Ishikawa (cell line): ENCODE results near the gene AKT1.

Experiments used
- CEBPB ChIP-seq: IDR thresholded peaks from 2 replicates; pipeline ENCODE4 v1.6.1; 2012
- CREB1 ChIP-seq: IDR thresholded peaks from 2 replicates; pipeline ENCODE4 v1.6.1; 2012; ENCODE audit warnings: low read depth
- EGR1 ChIP-seq: IDR thresholded peaks from 2 replicates; pipeline ENCODE4 v1.6.1; 2012
- EP300 ChIP-seq: IDR thresholded peaks from 2 replicates; pipeline ENCODE4 v1.6.1; 2012; ENCODE audit warnings: borderline replicate concordance
- FOXM1 ChIP-seq: IDR thresholded peaks from 2 replicates; pipeline ENCODE4 v1.6.1; 2012; ENCODE audit warnings: low read depth, borderline replicate concordance
- MAX ChIP-seq: IDR thresholded peaks from 2 replicates; pipeline ENCODE4 v1.6.1; 2012
- NFIC ChIP-seq: IDR thresholded peaks from 2 replicates; pipeline ENCODE4 v1.6.1; 2012
- RAD21 ChIP-seq: IDR thresholded peaks from 2 replicates; pipeline ENCODE4 v1.6.1; 2012; ENCODE audit warnings: low read depth
- TAF1 ChIP-seq: IDR thresholded peaks from 2 replicates; pipeline ENCODE4 v1.6.1; 2012; ENCODE audit warnings: low read depth, mild to moderate bottlenecking
- TCF12 ChIP-seq: IDR thresholded peaks from 2 replicates; pipeline ENCODE4 v1.6.1; 2012; ENCODE audit warnings: low read depth
- TEAD4 ChIP-seq: IDR thresholded peaks from 2 replicates; pipeline ENCODE4 v1.6.1; 2012
- USF1 ChIP-seq: IDR thresholded peaks from 2 replicates; pipeline ENCODE4 v1.6.1; 2012
- YY1 ChIP-seq: IDR thresholded peaks from 2 replicates; pipeline ENCODE4 v1.6.1; 2012; ENCODE audit warnings: low read depth
- ZBTB7A ChIP-seq: IDR thresholded peaks from 2 replicates; pipeline ENCODE4 v1.6.1; 2012; ENCODE audit warnings: low read depth
- TF ChIP-seq, protein P1 (sequence below): IDR thresholded peaks from 2 replicates; pipeline ENCODE4 v1.6.1; 2012; ENCODE audit warnings: low read depth, mild to moderate bottlenecking

AKT1 gene

DNA sequence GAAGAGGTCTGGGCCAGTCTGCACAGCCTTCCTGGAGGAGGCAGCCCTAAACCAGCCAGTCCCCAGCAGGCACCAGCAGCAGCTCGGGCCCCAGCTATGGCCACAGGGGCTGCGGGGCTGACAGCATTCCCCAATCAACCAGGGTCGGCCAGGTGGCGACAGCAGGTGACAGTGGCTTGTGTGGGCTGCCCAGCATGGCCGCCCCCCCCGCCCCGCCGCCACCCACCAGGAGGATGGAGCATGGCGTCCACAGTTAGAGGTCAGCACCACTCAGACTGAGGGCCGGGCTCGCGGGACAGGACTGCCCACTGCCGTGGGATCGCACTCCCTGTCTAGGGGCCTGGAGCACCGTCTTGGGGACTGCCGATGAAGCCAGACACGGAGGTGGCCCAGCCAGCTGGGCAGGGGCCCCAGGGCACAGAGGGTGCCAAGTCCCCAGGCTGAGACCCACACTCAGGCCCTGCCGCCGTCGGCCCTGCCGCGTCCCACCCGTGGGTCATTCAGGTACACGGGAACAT lies 15.0 kb downstream of the AKT1 start:
- TF ChIP-seq CREB1, result no peak
- TF ChIP-seq CEBPB, result no peak
- no peak for TF ChIP-seq EP300

GRCh38 chr14:104779776-104780512 lies 15.6 kb downstream of the AKT1 start:
- no peak for TF ChIP-seq MAX
- TF ChIP-seq RAD21, result no peak
- TF ChIP-seq ZBTB7A, result no peak
- no peak for TF ChIP-seq YY1
- TF ChIP-seq FOXM1, result no peak
- no peak for TF ChIP-seq CEBPB
- TF ChIP-seq TCF12, result no peak
- no peak for TF ChIP-seq NFIC
- TF ChIP-seq, protein P1, sequence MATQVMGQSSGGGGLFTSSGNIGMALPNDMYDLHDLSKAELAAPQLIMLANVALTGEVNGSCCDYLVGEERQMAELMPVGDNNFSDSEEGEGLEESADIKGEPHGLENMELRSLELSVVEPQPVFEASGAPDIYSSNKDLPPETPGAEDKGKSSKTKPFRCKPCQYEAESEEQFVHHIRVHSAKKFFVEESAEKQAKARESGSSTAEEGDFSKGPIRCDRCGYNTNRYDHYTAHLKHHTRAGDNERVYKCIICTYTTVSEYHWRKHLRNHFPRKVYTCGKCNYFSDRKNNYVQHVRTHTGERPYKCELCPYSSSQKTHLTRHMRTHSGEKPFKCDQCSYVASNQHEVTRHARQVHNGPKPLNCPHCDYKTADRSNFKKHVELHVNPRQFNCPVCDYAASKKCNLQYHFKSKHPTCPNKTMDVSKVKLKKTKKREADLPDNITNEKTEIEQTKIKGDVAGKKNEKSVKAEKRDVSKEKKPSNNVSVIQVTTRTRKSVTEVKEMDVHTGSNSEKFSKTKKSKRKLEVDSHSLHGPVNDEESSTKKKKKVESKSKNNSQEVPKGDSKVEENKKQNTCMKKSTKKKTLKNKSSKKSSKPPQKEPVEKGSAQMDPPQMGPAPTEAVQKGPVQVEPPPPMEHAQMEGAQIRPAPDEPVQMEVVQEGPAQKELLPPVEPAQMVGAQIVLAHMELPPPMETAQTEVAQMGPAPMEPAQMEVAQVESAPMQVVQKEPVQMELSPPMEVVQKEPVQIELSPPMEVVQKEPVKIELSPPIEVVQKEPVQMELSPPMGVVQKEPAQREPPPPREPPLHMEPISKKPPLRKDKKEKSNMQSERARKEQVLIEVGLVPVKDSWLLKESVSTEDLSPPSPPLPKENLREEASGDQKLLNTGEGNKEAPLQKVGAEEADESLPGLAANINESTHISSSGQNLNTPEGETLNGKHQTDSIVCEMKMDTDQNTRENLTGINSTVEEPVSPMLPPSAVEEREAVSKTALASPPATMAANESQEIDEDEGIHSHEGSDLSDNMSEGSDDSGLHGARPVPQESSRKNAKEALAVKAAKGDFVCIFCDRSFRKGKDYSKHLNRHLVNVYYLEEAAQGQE, result no peak
- TF ChIP-seq USF1, result no peak
- no peak for TF ChIP-seq TEAD4
- TF ChIP-seq CREB1, result no peak
- TF ChIP-seq EP300, result no peak
- TF ChIP-seq TAF1, result no peak
- TF ChIP-seq EGR1, result no peak

DNA sequence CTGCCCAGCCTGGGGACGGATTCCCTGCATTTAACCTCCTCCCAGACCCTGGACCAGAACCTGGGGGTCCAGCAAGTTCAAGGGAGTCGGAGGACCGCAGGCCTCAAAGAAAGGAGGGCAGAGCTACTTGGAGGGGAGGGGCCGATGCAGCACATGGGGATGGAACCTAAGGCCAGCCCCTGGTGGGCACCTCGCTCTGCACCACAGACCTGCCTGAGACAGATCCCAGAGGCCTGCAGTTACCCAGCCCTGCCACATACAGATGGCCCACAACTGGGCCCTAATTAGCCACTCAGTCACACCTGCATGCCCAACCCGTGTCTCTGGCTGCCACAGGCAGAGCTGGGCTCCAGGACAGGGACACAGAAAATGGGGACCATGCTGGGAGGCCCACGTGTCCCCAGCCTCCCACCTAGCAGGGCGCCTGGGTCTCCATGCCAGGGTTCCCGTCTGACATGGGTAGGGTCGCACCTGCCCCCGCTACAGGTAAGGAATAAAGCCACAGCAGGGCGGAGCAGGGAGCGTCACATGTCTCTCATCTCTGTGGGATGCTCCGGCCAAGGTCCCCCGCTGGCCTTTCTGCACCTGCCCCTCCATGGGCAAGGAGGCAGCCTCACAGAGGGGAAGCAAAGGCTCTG lies 16.7 kb downstream of the AKT1 start:
- TF ChIP-seq USF1, result no peak
- no peak for TF ChIP-seq YY1
- TF ChIP-seq TEAD4, result no peak
- no peak for TF ChIP-seq TAF1
- no peak for TF ChIP-seq RAD21
- TF ChIP-seq NFIC, result no peak
- TF ChIP-seq MAX, result no peak
- TF ChIP-seq TCF12, result no peak
- TF ChIP-seq, protein P1, result no peak
- no peak for TF ChIP-seq FOXM1

- no peak for TF ChIP-seq EGR1
- TF ChIP-seq TEAD4, result no peak
- no peak for TF ChIP-seq TCF12
- no peak for TF ChIP-seq ZBTB7A
- TF ChIP-seq CEBPB, result no peak
- no peak for TF ChIP-seq MAX
- TF ChIP-seq FOXM1, result no peak
- no peak for TF ChIP-seq RAD21
These were observed 17.7 kb downstream of the AKT1 start for GRCh38 chr14:104777808-104778249.

DNA sequence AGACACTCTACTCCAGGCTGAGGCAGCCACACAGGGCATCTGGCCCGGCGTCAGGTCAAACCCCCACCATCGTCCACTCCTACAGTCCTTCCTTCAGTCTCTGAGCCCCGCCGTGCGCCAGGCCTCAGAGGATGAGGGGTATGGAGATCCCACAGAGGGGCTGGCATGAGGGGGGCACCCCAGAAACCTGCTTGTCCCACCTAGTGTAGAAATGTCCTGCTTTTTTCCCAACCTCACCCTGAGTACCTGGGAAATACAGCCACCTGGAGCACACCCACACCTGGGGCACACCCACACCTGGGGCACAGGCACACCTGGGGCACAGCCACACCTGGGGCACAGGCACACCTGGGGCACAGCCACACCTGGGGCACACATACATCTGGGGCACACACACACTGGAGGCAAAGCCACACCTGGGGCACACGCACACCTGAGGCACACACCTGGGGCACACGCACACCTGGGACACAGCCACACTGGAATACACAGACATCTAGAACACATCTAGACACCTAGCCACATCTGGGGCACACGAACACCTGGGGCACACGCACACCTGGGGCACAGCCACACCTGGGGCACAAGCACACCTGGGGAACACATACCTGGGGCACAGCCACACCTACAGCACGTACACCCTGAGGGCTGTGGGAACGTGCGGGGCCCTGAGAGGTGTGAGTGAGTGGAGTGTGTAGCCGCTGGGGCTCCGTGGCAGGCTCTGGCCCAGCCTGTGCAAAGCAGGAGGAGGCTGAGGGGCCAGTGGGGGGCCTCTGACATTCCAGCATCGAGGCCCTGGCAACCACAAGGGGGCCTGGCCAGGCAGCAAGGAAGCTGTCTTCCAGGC lies 18.4 kb downstream of the AKT1 start:
- TF ChIP-seq TAF1, result no peak
- TF ChIP-seq CREB1, result no peak
- TF ChIP-seq NFIC, result no peak
- no peak for TF ChIP-seq RAD21
- TF ChIP-seq MAX, result no peak
- TF ChIP-seq CEBPB, result no peak
- TF ChIP-seq, protein P1, result no peak
- TF ChIP-seq ZBTB7A, result no peak
- TF ChIP-seq EGR1, result no peak
- TF ChIP-seq USF1, result no peak
- no peak for TF ChIP-seq FOXM1
- no peak for TF ChIP-seq YY1
- no peak for TF ChIP-seq EP300
- no peak for TF ChIP-seq TCF12
- no peak for TF ChIP-seq TEAD4
